Lower lobe of right lung (tissue), 2 donors: ENCODE measurements around the gene ARID1A. TPM values are rescaled to one million over a fixed set of nuclear protein-coding genes. Genes with fewer than 3 reads are reported as not detected.

Experiments used
- ATAC-seq, 2 donors: fragments of 200-7000 bp; cut with Tn5 transposase; one replicate each; pipeline ENCODE4 v1.9.1; 2020 to 2022; ENCODE audit warnings: mild to moderate bottlenecking in 2 of 2, moderate library complexity in 2 of 2
- DNase-seq: peaks from one replicate; pipeline ENCODE4 v3.0.0-alpha.2; 2020
- H3K27ac ChIP-seq: fragments of 200-600 bp; one replicate; pipeline ENCODE4 v1.8.0; 2022
- H3K27me3 ChIP-seq: fragments of 200-600 bp; one replicate; pipeline ENCODE4 v1.8.0; 2022; ENCODE audit warnings: low read depth
- H3K36me3 ChIP-seq: fragments of 200-600 bp; one replicate; pipeline ENCODE4 v1.8.0; 2022; ENCODE audit warnings: mild to moderate bottlenecking
- H3K4me1 ChIP-seq: fragments of 200-600 bp; one replicate; pipeline ENCODE4 v1.8.0; 2022
- H3K4me3 ChIP-seq: fragments of 200-600 bp; one replicate; pipeline ENCODE4 v1.8.0; 2022; ENCODE audit warnings: mild to moderate bottlenecking
- H3K9me3 ChIP-seq: fragments of 200-600 bp; one replicate; pipeline ENCODE4 v1.8.0; 2022
- CTCF ChIP-seq: fragments of 200-600 bp; IDR thresholded peaks from one replicate; pipeline ENCODE4 v1.8.0; 2022; ENCODE audit warnings: antibody characterized with exemption, mild to moderate bottlenecking
- intact Hi-C: fragments of 100-400 bp; cut with DNase I; formaldehyde crosslinking; loops from one replicate; pipeline ENCODE4 v1.11.0; 2022
- total RNA-seq: library from RNA; stranded (reverse); fragmentation: NEBNext Ultra II Directional; extraction: Animal tissue kit (Norgen Biotek cat#: 25700); gene quantifications from one replicate; pipeline ENCODE4 v1.2.1, GENCODE V29; 2021
- donor health status: DM: no; HTN: yes; CAD: no; lungs with severe emphysema.

The ARID1A gene
- total RNA-seq, 1 donor from 2014 or later, result 72.4 TPM

DNA sequence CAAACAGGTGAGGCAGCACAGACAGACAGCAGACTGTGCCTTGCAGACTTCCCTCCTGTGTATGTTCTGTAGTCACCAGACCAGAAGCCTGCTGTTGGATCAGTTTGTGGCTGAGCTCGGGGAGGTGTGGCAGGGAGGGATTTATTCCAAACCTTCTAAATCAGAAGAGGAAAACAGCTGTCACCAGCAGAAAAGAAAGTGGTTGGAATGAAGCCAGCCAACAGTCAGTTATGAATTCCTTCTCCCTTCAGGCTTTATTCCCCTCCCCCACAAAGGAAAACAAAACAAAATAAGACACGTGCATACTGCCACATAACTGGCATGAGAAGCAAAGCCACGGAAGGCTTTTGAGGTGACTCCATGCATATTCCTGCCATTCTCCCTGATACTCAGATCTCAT, 72.9 kb downstream of the ARID1A start:
- Histone ChIP-seq H3K36me3 (peaks cover 100% of the 10 kb centered on the region), H3K4me3 (no peak overlapping the region), H3K27ac (peak overlapping the region; percentile 18), H3K27me3 (no peaks in the 10 kb centered on the region), H3K4me1 (peaks cover 35% of the 10 kb centered on the region), H3K9me3 (no peaks in the 10 kb centered on the region)
- intact Hi-C loops, result no loop called here
- no peak for TF ChIP-seq CTCF
- no peak for DNase-seq
- ATAC-seq, result no peak

DNA sequence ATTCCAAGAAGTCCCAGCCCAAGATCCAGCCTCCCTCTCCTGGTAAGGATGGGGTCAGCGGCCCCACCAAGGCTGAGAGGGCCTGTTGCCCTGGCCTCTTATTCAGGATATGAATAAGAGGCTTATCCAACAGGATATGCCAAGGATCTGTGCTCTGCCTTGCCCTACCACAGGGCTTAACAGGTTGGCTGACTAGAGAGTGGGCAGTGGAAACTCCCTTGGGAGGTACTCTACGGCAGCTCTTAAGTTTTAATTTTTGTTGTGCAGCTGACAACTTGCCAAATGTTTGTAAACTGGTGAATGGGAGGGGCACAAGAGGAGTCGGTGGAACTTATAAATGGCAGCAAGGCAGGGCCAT, 75.4 kb downstream of the ARID1A start:
- ATAC-seq (peak; percentile 13 to 27), DNase-seq (no peak)
- Histone ChIP-seq H3K27me3 (no peaks in the 10 kb centered on the region), H3K36me3 (peaks cover 100% of the 10 kb centered on the region), H3K27ac (peak overlapping the region; percentile 31), H3K4me3 (no peak overlapping the region), H3K9me3 (no peaks in the 10 kb centered on the region), H3K4me1 (peaks cover 45% of the 10 kb centered on the region)
- no peak for TF ChIP-seq CTCF
- intact Hi-C loops, result no loop called here

- no peak for TF ChIP-seq CTCF
- no peak overlapping the region for H3K4me3 ChIP-seq
- intact Hi-C loops, result no loop called here
- H3K27ac ChIP-seq, result peak overlapping the region; percentile 31
- peak; percentile 72 to 84 for ATAC-seq
- H3K36me3 ChIP-seq, result peaks cover 100% of the 10 kb centered on the region
- DNase-seq, result no peak
- H3K4me1 ChIP-seq, result peaks cover 45% of the 10 kb centered on the region
- no peaks in the 10 kb centered on the region for H3K9me3 ChIP-seq
- H3K27me3 ChIP-seq, result no peaks in the 10 kb centered on the region
Observed at GRCh38 chr1:26771643-26772321, 76.0 kb downstream of the ARID1A start.

- Histone ChIP-seq H3K4me3 (no peak overlapping the region), H3K27ac (no peak overlapping the region), H3K36me3 (peaks cover 100% of the 10 kb centered on the region), H3K4me1 (peaks cover 39% of the 10 kb centered on the region), H3K9me3 (no peaks in the 10 kb centered on the region), H3K27me3 (no peaks in the 10 kb centered on the region)
- intact Hi-C loops, result no loop called here
- ATAC-seq, result no peak
- DNase-seq, result no peak
- TF ChIP-seq CTCF, result no peak
Observed at GRCh38 chr1:26772687-26773086, 76.9 kb downstream of the ARID1A start.

GRCh38 chr1:26774462-26774861, 78.6 kb downstream of the ARID1A start:
- DNase-seq (no peak), ATAC-seq (no peak)
- Histone ChIP-seq H3K9me3 (no peaks in the 10 kb centered on the region), H3K27me3 (no peaks in the 10 kb centered on the region), H3K4me3 (no peak overlapping the region), H3K27ac (no peak overlapping the region), H3K4me1 (peaks cover 24% of the 10 kb centered on the region), H3K36me3 (peaks cover 100% of the 10 kb centered on the region)
- intact Hi-C loops, result no loop called here
- no peak for TF ChIP-seq CTCF
